B cell (primary cell): Measurements from ENCODE around the gene CREBBP.

Source experiments
- EZH2 ChIP-seq: IDR thresholded peaks from 2 replicates; pipeline ENCODE4 v1.6.1; 2012; ENCODE audit warnings: borderline replicate concordance, low read depth, mild to moderate bottlenecking, moderate library complexity, low read length; ENCODE audit not compliant: insufficient read depth, poor library complexity, severe bottlenecking
- TF ChIP-seq, protein P1 (sequence below): fragments of 200-600 bp; IDR thresholded peaks from one replicate; pipeline ENCODE4 v1.8.0; 2022; ENCODE audit warnings: antibody characterized with exemption, mild to moderate bottlenecking

DNA sequence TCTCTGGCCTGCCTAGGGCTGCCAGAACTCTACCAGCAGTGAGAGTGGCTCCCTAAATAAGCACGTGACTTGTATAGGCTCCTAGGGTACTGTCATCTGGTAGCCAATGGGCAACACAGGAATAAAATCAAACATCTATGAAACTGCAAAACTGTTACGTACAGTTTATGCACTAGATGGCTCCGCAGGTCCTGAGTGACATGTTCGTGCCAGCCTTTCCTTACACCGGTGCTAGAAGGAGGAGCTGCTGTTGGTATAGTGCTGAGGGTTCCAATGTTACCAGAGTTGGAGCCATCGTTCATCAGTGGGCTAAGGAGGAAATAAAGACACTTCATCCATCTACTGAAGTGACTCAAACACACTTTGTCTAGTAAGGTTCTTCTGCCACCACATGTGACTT is 99.9 kb downstream of the CREBBP start:
- TF ChIP-seq, protein P1, sequence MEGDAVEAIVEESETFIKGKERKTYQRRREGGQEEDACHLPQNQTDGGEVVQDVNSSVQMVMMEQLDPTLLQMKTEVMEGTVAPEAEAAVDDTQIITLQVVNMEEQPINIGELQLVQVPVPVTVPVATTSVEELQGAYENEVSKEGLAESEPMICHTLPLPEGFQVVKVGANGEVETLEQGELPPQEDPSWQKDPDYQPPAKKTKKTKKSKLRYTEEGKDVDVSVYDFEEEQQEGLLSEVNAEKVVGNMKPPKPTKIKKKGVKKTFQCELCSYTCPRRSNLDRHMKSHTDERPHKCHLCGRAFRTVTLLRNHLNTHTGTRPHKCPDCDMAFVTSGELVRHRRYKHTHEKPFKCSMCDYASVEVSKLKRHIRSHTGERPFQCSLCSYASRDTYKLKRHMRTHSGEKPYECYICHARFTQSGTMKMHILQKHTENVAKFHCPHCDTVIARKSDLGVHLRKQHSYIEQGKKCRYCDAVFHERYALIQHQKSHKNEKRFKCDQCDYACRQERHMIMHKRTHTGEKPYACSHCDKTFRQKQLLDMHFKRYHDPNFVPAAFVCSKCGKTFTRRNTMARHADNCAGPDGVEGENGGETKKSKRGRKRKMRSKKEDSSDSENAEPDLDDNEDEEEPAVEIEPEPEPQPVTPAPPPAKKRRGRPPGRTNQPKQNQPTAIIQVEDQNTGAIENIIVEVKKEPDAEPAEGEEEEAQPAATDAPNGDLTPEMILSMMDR, result no peak
- TF ChIP-seq EZH2, result no peak
